ENCODE measurements around the gene ANKRD55. TPM values are rescaled to one million over a fixed set of nuclear protein-coding genes. Genes with fewer than 3 reads are reported as not detected.
"Not testable (repeated sequence)": the region's sequence is repeated elsewhere in the genome, so short reads cannot be mapped to it uniquely, and the experiment has no call there.

Gene ANKRD55
- polyA plus RNA-seq, 1 of the 3 experiments (the other 2 are of a cell fraction): not detected

- no peak for DNase-seq
- Histone ChIP-seq H2AFZ (ENCODE audit: low read depth) (no peak overlapping the region), H3K4me1 (ENCODE audit: control insufficient read depth in 1 of 2, insufficient read depth in 2 of 2, low read depth in 1 of 2, low read length in 1 of 2) (no peaks in the 10 kb centered on the region), H4K20me1 (ENCODE audit: insufficient read depth) (no peaks in the 10 kb centered on the region), H3K4me2 (no peak overlapping the region), H3K9ac (no peak overlapping the region), H3F3A (replicated peaks; ENCODE audit: insufficient read depth) (no peaks in the 10 kb centered on the region), H3K36me3 (replicated peaks in 1 of 2; ENCODE audit: control insufficient read depth in 1 of 2, insufficient read depth in 2 of 2, low read length in 1 of 2) (no peaks in the 10 kb centered on the region), H3K27me3 (ENCODE audit: insufficient read depth) (no peaks in the 10 kb centered on the region), H3K27ac (ENCODE audit: low read depth in 2 of 2, low read length in 1 of 2) (no peak overlapping the region), H3K9me2 (no peaks in the 10 kb centered on the region), H3K9me3 (no peaks in the 10 kb centered on the region), H3K79me2 (ENCODE audit: insufficient read depth) (no peaks in the 10 kb centered on the region), H3K4me3 (ENCODE audit: low read depth in 2 of 2, low read length in 1 of 2) (no peak overlapping the region)
- POLR2A ChIA-PET: interaction anchor here (0.7 kb wide), 1 partner anchor 551 kb away, joined by 3 read pairs; no protein-coding TSS in a partner anchor
- CTCF ChIA-PET: no interaction called here
- WGBS (ENCODE audit: low lambda C conversion rate): 94% methylated on average over 20 of the region's 20 CpGs
- TF ChIP-seq MXI1 (IDR thresholded peaks at IDR 0.05; ENCODE audit: low read depth, low read length) (no peak), SMC3 (IDR thresholded peaks at IDR 0.05; ENCODE audit: low read depth, low read length) (no peak), TEAD4 (IDR thresholded peaks at IDR 0.05; ENCODE audit: borderline replicate concordance, insufficient read depth) (no peak), NRF1 (IDR thresholded peaks at IDR 0.05; ENCODE audit: low read depth, low read length) (no peak), GATA2 (CRISPR knock-in tag; IDR thresholded peaks at IDR 0.05) (no peak), YY1 (IDR thresholded peaks at IDR 0.05; ENCODE audit: low read depth) (no peak), RFX5 (IDR thresholded peaks at IDR 0.05; ENCODE audit: low read length) (no peak)
- TF ChIP-seq, protein P1, sequence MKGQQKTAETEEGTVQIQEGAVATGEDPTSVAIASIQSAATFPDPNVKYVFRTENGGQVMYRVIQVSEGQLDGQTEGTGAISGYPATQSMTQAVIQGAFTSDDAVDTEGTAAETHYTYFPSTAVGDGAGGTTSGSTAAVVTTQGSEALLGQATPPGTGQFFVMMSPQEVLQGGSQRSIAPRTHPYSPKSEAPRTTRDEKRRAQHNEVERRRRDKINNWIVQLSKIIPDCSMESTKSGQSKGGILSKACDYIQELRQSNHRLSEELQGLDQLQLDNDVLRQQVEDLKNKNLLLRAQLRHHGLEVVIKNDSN (IDR thresholded peaks at IDR 0.05; ENCODE audit: borderline replicate concordance, low read depth): no peak
Observed at GRCh38 chr5:56083286-56083854, 149.8 kb downstream of the ANKRD55 start.

DNA sequence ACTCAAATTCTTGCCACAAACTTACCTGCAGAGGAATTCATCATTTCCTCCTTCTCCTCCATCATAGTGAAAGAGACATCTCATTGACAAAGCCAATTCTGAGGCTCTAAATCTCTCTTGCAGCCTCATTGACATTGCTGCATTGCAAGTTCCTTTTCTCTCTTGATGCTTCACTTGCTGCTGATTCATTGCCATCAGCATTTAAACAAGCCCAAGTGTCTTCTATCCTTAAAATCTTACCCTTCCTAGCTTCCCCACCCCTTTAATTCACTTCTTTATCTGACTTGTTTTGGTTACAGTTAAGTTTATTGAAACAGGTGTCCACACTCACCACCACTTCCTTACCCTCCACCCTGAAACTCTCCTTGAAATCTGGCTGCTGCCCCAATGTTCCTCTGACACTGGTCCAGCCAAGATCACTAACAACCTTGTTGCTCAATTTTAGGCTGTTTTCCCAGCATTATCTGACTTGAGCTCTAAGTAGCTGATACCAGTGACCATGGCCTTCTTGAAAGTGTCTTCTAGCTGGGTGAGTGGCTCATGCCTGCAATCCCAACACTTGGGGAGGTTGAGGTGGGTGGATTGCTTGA, 152.0 kb downstream of the ANKRD55 start:
- DNase-seq: not testable (repeated sequence)

GRCh38 chr5:56080375-56081052, 152.6 kb downstream of the ANKRD55 start:
- CTCF ChIA-PET: no interaction called here
- POLR2A ChIA-PET: no interaction called here
- H3K9me3 ChIP-seq: no peaks in the 10 kb centered on the region
- H3K79me2 ChIP-seq (ENCODE audit: insufficient read depth): no peaks in the 10 kb centered on the region
- no peaks in the 10 kb centered on the region for H3F3A ChIP-seq (replicated peaks; ENCODE audit: insufficient read depth)
- no peak overlapping the region for H2AFZ ChIP-seq (ENCODE audit: low read depth)
- H3K9me2 ChIP-seq: no peaks in the 10 kb centered on the region
- H3K27ac ChIP-seq (ENCODE audit: low read depth in 2 of 2, low read length in 1 of 2): no peak overlapping the region
- DNase-seq: no peak
- H3K36me3 ChIP-seq (replicated peaks in 1 of 2; ENCODE audit: control insufficient read depth in 1 of 2, insufficient read depth in 2 of 2, low read length in 1 of 2): no peaks in the 10 kb centered on the region
- no peak overlapping the region for H3K4me2 ChIP-seq
- 71% methylated on average over 2 of the region's 2 CpGs for WGBS (ENCODE audit: low lambda C conversion rate)
- no peaks in the 10 kb centered on the region for H3K4me1 ChIP-seq (ENCODE audit: control insufficient read depth in 1 of 2, insufficient read depth in 2 of 2, low read depth in 1 of 2, low read length in 1 of 2)
- no peaks in the 10 kb centered on the region for H3K27me3 ChIP-seq (ENCODE audit: insufficient read depth)
- no peaks in the 10 kb centered on the region for H4K20me1 ChIP-seq (ENCODE audit: insufficient read depth)
- H3K4me3 ChIP-seq (ENCODE audit: low read depth in 2 of 2, low read length in 1 of 2): no peak overlapping the region
- H3K9ac ChIP-seq: no peak overlapping the region
- TF ChIP-seq, protein P2, sequence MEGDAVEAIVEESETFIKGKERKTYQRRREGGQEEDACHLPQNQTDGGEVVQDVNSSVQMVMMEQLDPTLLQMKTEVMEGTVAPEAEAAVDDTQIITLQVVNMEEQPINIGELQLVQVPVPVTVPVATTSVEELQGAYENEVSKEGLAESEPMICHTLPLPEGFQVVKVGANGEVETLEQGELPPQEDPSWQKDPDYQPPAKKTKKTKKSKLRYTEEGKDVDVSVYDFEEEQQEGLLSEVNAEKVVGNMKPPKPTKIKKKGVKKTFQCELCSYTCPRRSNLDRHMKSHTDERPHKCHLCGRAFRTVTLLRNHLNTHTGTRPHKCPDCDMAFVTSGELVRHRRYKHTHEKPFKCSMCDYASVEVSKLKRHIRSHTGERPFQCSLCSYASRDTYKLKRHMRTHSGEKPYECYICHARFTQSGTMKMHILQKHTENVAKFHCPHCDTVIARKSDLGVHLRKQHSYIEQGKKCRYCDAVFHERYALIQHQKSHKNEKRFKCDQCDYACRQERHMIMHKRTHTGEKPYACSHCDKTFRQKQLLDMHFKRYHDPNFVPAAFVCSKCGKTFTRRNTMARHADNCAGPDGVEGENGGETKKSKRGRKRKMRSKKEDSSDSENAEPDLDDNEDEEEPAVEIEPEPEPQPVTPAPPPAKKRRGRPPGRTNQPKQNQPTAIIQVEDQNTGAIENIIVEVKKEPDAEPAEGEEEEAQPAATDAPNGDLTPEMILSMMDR (IDR thresholded peaks at IDR 0.05): no peak
- TF ChIP-seq GABPA (IDR thresholded peaks at IDR 0.05; ENCODE audit: low read depth) (no peak), ELF1 (IDR thresholded peaks at IDR 0.05) (no peak), GATA2 (CRISPR knock-in tag; IDR thresholded peaks at IDR 0.05) (no peak), TEAD4 (IDR thresholded peaks at IDR 0.05; ENCODE audit: borderline replicate concordance, insufficient read depth) (no peak), RCOR1 (IDR thresholded peaks at IDR 0.05; ENCODE audit: low read length) (no peak), MXI1 (IDR thresholded peaks at IDR 0.05; ENCODE audit: low read depth, low read length) (no peak), ZBTB33 (IDR thresholded peaks at IDR 0.05; ENCODE audit: borderline replicate concordance, low read depth) (no peak), MAX (IDR thresholded peaks at IDR 0.05; ENCODE audit: low read depth) (no peak)
- TF ChIP-seq, protein P3, sequence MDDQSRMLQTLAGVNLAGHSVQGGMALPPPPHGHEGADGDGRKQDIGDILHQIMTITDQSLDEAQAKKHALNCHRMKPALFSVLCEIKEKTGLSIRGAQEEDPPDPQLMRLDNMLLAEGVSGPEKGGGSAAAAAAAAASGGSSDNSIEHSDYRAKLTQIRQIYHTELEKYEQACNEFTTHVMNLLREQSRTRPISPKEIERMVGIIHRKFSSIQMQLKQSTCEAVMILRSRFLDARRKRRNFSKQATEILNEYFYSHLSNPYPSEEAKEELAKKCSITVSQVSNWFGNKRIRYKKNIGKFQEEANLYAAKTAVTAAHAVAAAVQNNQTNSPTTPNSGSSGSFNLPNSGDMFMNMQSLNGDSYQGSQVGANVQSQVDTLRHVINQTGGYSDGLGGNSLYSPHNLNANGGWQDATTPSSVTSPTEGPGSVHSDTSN (IDR thresholded peaks at IDR 0.05): no peak

More for the DNA sequence above, 152.0 kb downstream of the ANKRD55 start:
- H2AFZ ChIP-seq (ENCODE audit: low read depth); CTCF ChIA-PET; H4K20me1 ChIP-seq (ENCODE audit: insufficient read depth); H3K27me3 ChIP-seq (ENCODE audit: insufficient read depth); H3K4me3 ChIP-seq (ENCODE audit: low read depth in 2 of 2, low read length in 1 of 2); H3K9ac ChIP-seq; H3K9me3 ChIP-seq; H3K4me2 ChIP-seq; H3K4me1 ChIP-seq (ENCODE audit: control insufficient read depth in 1 of 2, insufficient read depth in 2 of 2, low read depth in 1 of 2, low read length in 1 of 2); H3F3A ChIP-seq (replicated peaks; ENCODE audit: insufficient read depth); H3K9me2 ChIP-seq; H3K79me2 ChIP-seq (ENCODE audit: insufficient read depth); POLR2A ChIA-PET; H3K36me3 ChIP-seq (replicated peaks in 1 of 2; ENCODE audit: control insufficient read depth in 1 of 2, insufficient read depth in 2 of 2, low read length in 1 of 2); H3K27ac ChIP-seq (ENCODE audit: low read depth in 2 of 2, low read length in 1 of 2): not testable (repeated sequence)
